DOHH2 (cell line): ENCODE measurements around the gene USP34.

ENCODE experiments used
- H3F3A ChIP-seq: fragments of 200-600 bp; sonication (generic), shearing (Covaris generic); 2 replicates; pipeline ENCODE4 v1.6.0; 2016; ENCODE audit warnings: antibody characterized with exemption, mild to moderate bottlenecking; ENCODE audit not compliant: control insufficient read depth, insufficient read depth
- H3K27ac ChIP-seq: fragments of 200-600 bp; sonication (generic); 2 replicates; pipeline ENCODE4 v1.5.1; 2014; ENCODE audit warnings: low read depth, mild to moderate bottlenecking, low read length, moderate library complexity
- H3K27me3 ChIP-seq: fragments of 200-600 bp; sonication (generic); 2 replicates; pipeline ENCODE4 v1.6.1; 2014; ENCODE audit warnings: mild to moderate bottlenecking, low read length, mixed read lengths; ENCODE audit not compliant: control insufficient read depth
- H3K36me3 ChIP-seq: fragments of 200-600 bp; sonication (generic); 2 replicates; pipeline ENCODE4 v1.6.1; 2014; ENCODE audit warnings: mild to moderate bottlenecking, low read length, moderate library complexity, mixed read lengths; ENCODE audit not compliant: control insufficient read depth
- H3K4me1 ChIP-seq: fragments of 200-600 bp; sonication (generic); 2 replicates; pipeline ENCODE4 v1.6.1; 2014; ENCODE audit warnings: mild to moderate bottlenecking, low read length, mixed read lengths; ENCODE audit not compliant: control insufficient read depth
- H3K4me2 ChIP-seq: fragments of 200-600 bp; sonication (generic); 2 replicates; pipeline ENCODE4 v1.6.0; 2014; ENCODE audit warnings: mild to moderate bottlenecking, low read length, moderate library complexity
- H3K4me3 ChIP-seq: fragments of 200-600 bp; sonication (generic); 2 replicates; pipeline ENCODE4 v1.5.1; 2014; ENCODE audit warnings: mild to moderate bottlenecking, low read length, mixed read lengths
- H3K79me2 ChIP-seq: fragments of 200-600 bp; sonication (generic); 2 replicates; pipeline ENCODE4 v1.6.1; 2014; ENCODE audit warnings: mild to moderate bottlenecking, low read length, mixed read lengths; ENCODE audit not compliant: control insufficient read depth
- H3K9me2 ChIP-seq: fragments of 200-600 bp; sonication (generic); replicated peaks from 2 replicates; pipeline ENCODE4 v1.6.1; 2014; ENCODE audit warnings: mild to moderate bottlenecking, low read length, mixed read lengths; ENCODE audit not compliant: control insufficient read depth
- H3K9me3 ChIP-seq: fragments of 200-600 bp; sonication (generic); 2 replicates; pipeline ENCODE4 v1.6.1; 2014; ENCODE audit warnings: antibody characterized with exemption, low read length, mixed read lengths; ENCODE audit not compliant: control insufficient read depth, insufficient read depth
- H4K20me1 ChIP-seq: fragments of 200-600 bp; sonication (generic); 2 replicates; pipeline ENCODE4 v1.6.0; 2014; ENCODE audit warnings: low read depth, mild to moderate bottlenecking, antibody characterized with exemption, low read length, moderate library complexity; ENCODE audit not compliant: control insufficient read depth, insufficient read depth
- EZH2phosphoT487 ChIP-seq: fragments of 200-600 bp; sonication (generic); IDR thresholded peaks from 2 replicates; pipeline ENCODE4 v1.6.1; 2017; ENCODE audit warnings: borderline replicate concordance, mild to moderate bottlenecking, antibody characterized with exemption, low read length, moderate library complexity, mixed read lengths
- TF ChIP-seq, protein P1 (sequence below): fragments of 200-600 bp; sonication (generic); IDR thresholded peaks from one replicate; pipeline ENCODE4 v1.5.1; 2014; ENCODE audit warnings: antibody characterized with exemption, mild to moderate bottlenecking, low read depth, low read length; ENCODE audit not compliant: poor library complexity, severe bottlenecking

Gene USP34

DNA sequence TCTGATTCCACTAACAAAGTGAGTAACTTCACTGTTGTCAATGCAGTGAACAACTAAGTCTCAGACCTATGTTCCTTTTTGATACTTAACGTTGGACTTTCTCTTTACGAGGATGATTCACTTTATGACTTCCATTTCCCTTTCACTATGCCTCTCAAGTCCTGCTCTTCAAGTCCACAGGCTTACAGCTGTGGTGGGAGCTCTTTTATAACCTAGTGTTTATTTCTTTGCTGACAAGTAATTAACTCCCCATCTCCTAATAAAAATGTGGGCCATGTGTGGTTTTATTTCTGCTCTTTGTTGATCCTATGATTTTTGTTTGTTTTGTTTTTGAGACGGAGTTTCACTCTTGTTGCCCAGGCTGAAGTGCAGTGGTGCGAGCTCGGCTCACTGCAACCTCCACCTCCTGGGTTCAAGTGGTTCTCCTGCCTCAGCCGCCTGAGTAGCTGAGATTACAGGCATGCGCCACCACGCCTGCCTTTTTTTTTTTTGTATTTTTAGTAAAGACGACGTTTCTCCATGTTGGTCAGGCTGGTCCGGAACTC lies 142.1 kb downstream of the USP34 start:
- H3K27ac ChIP-seq, result no peak overlapping the region
- no peaks in the 10 kb centered on the region for H3K79me2 ChIP-seq
- H3K36me3 ChIP-seq, result peaks cover 70% of the 10 kb centered on the region

DNA sequence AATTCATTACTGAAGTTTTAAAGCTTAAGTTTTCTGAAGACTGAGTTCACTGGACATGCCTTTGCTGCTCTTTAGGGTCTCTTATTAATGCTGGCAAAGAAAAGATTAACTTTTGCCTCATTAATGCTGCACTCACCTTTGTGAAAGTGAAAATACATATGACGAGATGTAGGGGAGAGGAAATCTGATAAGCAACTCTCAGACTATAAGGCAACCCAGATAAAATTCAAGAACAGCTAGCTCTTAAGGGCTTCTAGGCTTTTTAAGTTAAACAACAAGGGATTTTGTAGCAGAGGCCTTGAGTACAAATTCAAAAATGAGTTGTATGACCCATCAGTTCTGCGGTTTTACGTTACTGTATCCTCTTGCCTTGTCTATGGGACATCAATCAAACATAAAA lies 143.7 kb downstream of the USP34 start:
- TF ChIP-seq, protein P1, sequence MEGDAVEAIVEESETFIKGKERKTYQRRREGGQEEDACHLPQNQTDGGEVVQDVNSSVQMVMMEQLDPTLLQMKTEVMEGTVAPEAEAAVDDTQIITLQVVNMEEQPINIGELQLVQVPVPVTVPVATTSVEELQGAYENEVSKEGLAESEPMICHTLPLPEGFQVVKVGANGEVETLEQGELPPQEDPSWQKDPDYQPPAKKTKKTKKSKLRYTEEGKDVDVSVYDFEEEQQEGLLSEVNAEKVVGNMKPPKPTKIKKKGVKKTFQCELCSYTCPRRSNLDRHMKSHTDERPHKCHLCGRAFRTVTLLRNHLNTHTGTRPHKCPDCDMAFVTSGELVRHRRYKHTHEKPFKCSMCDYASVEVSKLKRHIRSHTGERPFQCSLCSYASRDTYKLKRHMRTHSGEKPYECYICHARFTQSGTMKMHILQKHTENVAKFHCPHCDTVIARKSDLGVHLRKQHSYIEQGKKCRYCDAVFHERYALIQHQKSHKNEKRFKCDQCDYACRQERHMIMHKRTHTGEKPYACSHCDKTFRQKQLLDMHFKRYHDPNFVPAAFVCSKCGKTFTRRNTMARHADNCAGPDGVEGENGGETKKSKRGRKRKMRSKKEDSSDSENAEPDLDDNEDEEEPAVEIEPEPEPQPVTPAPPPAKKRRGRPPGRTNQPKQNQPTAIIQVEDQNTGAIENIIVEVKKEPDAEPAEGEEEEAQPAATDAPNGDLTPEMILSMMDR, result no peak
- TF ChIP-seq EZH2phosphoT487, result no peak
- Histone ChIP-seq H3K9me3 (no peaks in the 10 kb centered on the region), H3K9me2 (no peaks in the 10 kb centered on the region), H3K4me2 (no peak overlapping the region), H3K36me3 (peaks cover 68% of the 10 kb centered on the region), H3K4me3 (no peak overlapping the region), H3K4me1 (no peaks in the 10 kb centered on the region), H3K27ac (no peak overlapping the region), H3K79me2 (no peaks in the 10 kb centered on the region), H4K20me1 (no peaks in the 10 kb centered on the region), H3K27me3 (no peaks in the 10 kb centered on the region), H3F3A (no peaks in the 10 kb centered on the region; the same call in 1 of the 2 replicates)

More for the DNA sequence above, 142.1 kb downstream of the USP34 start:
- no peaks in the 10 kb centered on the region for H4K20me1 ChIP-seq
- no peaks in the 10 kb centered on the region; the same call in 1 of the 2 replicates for H3F3A ChIP-seq
- TF ChIP-seq, protein P1, result no peak
- TF ChIP-seq EZH2phosphoT487, result no peak
- H3K4me3 ChIP-seq, result no peak overlapping the region
- H3K4me2 ChIP-seq, result no peak overlapping the region
- no peaks in the 10 kb centered on the region for H3K9me2 ChIP-seq
- H3K27me3 ChIP-seq, result no peaks in the 10 kb centered on the region
- no peaks in the 10 kb centered on the region for H3K4me1 ChIP-seq
- H3K9me3 ChIP-seq, result no peaks in the 10 kb centered on the region

- no peak overlapping the region for H3K4me2 ChIP-seq
- TF ChIP-seq EZH2phosphoT487, result no peak
- TF ChIP-seq, protein P1, result no peak
- no peak overlapping the region for H3K4me3 ChIP-seq
- no peaks in the 10 kb centered on the region for H4K20me1 ChIP-seq
- no peaks in the 10 kb centered on the region for H3K79me2 ChIP-seq
- H3K4me1 ChIP-seq, result no peaks in the 10 kb centered on the region
- H3K27ac ChIP-seq, result no peak overlapping the region
- peaks cover 69% of the 10 kb centered on the region for H3K36me3 ChIP-seq
- no peaks in the 10 kb centered on the region; the same call in 1 of the 2 replicates for H3F3A ChIP-seq
- H3K9me3 ChIP-seq, result no peaks in the 10 kb centered on the region
- no peaks in the 10 kb centered on the region for H3K9me2 ChIP-seq
- H3K27me3 ChIP-seq, result no peaks in the 10 kb centered on the region
These were observed 144.5 kb downstream of the USP34 start for GRCh38 chr2:61326423-61326822.
